Endothelial cell of umbilical vein (primary cell): ENCODE results near the gene ARMC5. TPM values are rescaled to one million over a fixed set of nuclear protein-coding genes. Genes with fewer than 3 reads are reported as not detected.

Experiments
- BruUV-seq: library from RNA; stranded (reverse); fragments of 400-500 nt; replicated peaks from 2 replicates; lab custom pipeline; 2021; lab: Mats Ljungman, UMichigan
- CTCF ChIA-PET: fragments of 300-600, 350-600 bp; sonication (Branson Sonifier 250); formaldehyde crosslinking; loops from one replicate; lab custom pipeline; 2021; ENCODE audit warnings: antibody characterized with exemption, inconsistent platforms; lab: Charles Lee
- POLR2A ChIA-PET: fragments of 300-600, 350-600 bp; sonication (Branson Sonifier 250); formaldehyde crosslinking; loops from one replicate; lab custom pipeline; 2021; ENCODE audit warnings: antibody characterized with exemption, inconsistent platforms; lab: Charles Lee
- DNase-seq: peaks from one replicate; pipeline ENCODE4 v3.0.0-alpha.2; 2011; ENCODE audit warnings: low read depth, low spot score
- FAIRE-seq: peaks from 2 replicates; lab custom pipeline; 2011; peaks lifted over from hg19 to GRCh38; lab: Jason Lieb, UNC
- H2AFZ ChIP-seq: 2 replicates; pipeline ENCODE4 v1.6.0; 2012; ENCODE audit warnings: low read depth, low read length, control low read depth, inconsistent platforms
- H3K27ac ChIP-seq: 2 replicates; pipeline ENCODE4 v1.5.1; 2011; ENCODE audit warnings: low read depth, mild to moderate bottlenecking, control low read depth, low read length, moderate library complexity; ENCODE audit not compliant: insufficient read depth
- H3K27me3 ChIP-seq, 2 experiments: 2 replicates each; pipeline versions ENCODE4 v1.6.0 to v1.6.1; 2011; ENCODE audit warnings: low read length in 2 of 2, mixed read lengths in 1 of 2; ENCODE audit not compliant: control insufficient read depth in 2 of 2, insufficient read depth in 2 of 2
- H3K36me3 ChIP-seq, 2 experiments: 2 replicates in 1 of 2; 3 replicates in 1 of 2; pipeline ENCODE4 v1.5.1; 2011; ENCODE audit warnings: low read length in 2 of 2, mild to moderate bottlenecking in 1 of 2, moderate library complexity in 1 of 2; ENCODE audit not compliant: control insufficient read depth in 2 of 2, insufficient read depth in 2 of 2; ENCODE audit errors: extremely low read depth in 1 of 2
- H3K4me1 ChIP-seq: 3 replicates; pipeline ENCODE4 v1.5.1; 2011; ENCODE audit warnings: mild to moderate bottlenecking, low read length; ENCODE audit not compliant: control insufficient read depth, insufficient read depth; ENCODE audit errors: extremely low read depth
- H3K4me2 ChIP-seq: 2 replicates; pipeline ENCODE4 v1.6.1; 2011; ENCODE audit warnings: low read length, control low read depth, mixed read lengths; ENCODE audit not compliant: insufficient read depth
- H3K4me3 ChIP-seq, 3 experiments: fragments of 200-600 bp in 1 of 3; sonication (generic), shearing (Covaris generic) in 1 of 3; replicated peaks in 1 of 3; 2 replicates each; pipeline ENCODE4 v1.5.1; 2011 to 2016; ENCODE audit warnings: control low read depth in 3 of 3, low read length in 3 of 3, mild to moderate bottlenecking in 2 of 3, inconsistent platforms in 1 of 3, low read depth in 1 of 3, moderate library complexity in 1 of 3; ENCODE audit not compliant: insufficient read depth in 1 of 3
- H3K79me2 ChIP-seq: 2 replicates; pipeline ENCODE4 v1.6.0; 2012; ENCODE audit warnings: low read length, inconsistent platforms; ENCODE audit not compliant: control insufficient read depth, insufficient read depth
- H3K9ac ChIP-seq: replicated peaks from 2 replicates; pipeline ENCODE3; 2011; ENCODE audit warnings: low read length, control low read depth; ENCODE audit not compliant: insufficient read depth; ENCODE audit errors: extremely low read depth
- H3K9me1 ChIP-seq: replicated peaks from 3 replicates; pipeline ENCODE4 v1.6.0; 2011; ENCODE audit warnings: mild to moderate bottlenecking, low read length; ENCODE audit not compliant: control insufficient read depth, insufficient read depth; ENCODE audit errors: extremely low read depth
- H3K9me3 ChIP-seq: replicated peaks from 2 replicates; pipeline ENCODE4 v1.5.1; 2012; ENCODE audit warnings: low read length, inconsistent platforms; ENCODE audit not compliant: control insufficient read depth, insufficient read depth
- H4K20me1 ChIP-seq: replicated peaks from 2 replicates; pipeline ENCODE3; 2011; ENCODE audit warnings: mild to moderate bottlenecking, low read length; ENCODE audit not compliant: control insufficient read depth, insufficient read depth; ENCODE audit errors: extremely low read depth
- CTCF ChIP-seq, 2 donors: IDR thresholded peaks; 1 replicate in 1 of 2; 2 replicates in 1 of 2; pipeline ENCODE4 v1.5.1; 2011; ENCODE audit warnings: low read length in 2 of 2, mild to moderate bottlenecking in 2 of 2, moderate library complexity in 2 of 2, control low read depth in 1 of 2, inconsistent platforms in 1 of 2, low read depth in 1 of 2; ENCODE audit not compliant: insufficient read depth in 1 of 2; ENCODE audit errors: extremely low read depth in 1 of 2
- EZH2 ChIP-seq: IDR thresholded peaks from 2 replicates; pipeline ENCODE4 v1.6.1; 2012; ENCODE audit warnings: borderline replicate concordance, low read depth, mild to moderate bottlenecking, moderate library complexity, low read length, inconsistent platforms; ENCODE audit not compliant: severe bottlenecking
- FOS ChIP-seq: IDR thresholded peaks from 2 replicates; pipeline ENCODE4 v1.6.1; 2011; ENCODE audit warnings: mild to moderate bottlenecking, low read length, moderate library complexity, borderline replicate concordance; ENCODE audit not compliant: insufficient read depth
- GATA2 ChIP-seq: IDR thresholded peaks from 2 replicates; pipeline ENCODE4 v1.7.0; 2011; ENCODE audit warnings: low read depth, mild to moderate bottlenecking, moderate library complexity, mixed read lengths, low read length; ENCODE audit not compliant: insufficient read length, insufficient read depth
- JUN ChIP-seq: IDR thresholded peaks from 2 replicates; pipeline ENCODE4 v1.6.1; 2011; ENCODE audit warnings: borderline replicate concordance, low read depth; ENCODE audit not compliant: insufficient read length, insufficient read depth
- MAX ChIP-seq: IDR thresholded peaks from 2 replicates; pipeline ENCODE4 v1.6.1; 2011; ENCODE audit not compliant: insufficient read depth, insufficient read length
- MYC ChIP-seq: IDR thresholded peaks from one replicate; pipeline ENCODE4 v1.6.1; 2011; ENCODE audit warnings: mild to moderate bottlenecking, low read depth, low read length
- POLR2A ChIP-seq: IDR thresholded peaks from 2 replicates; pipeline ENCODE4 v1.6.1; 2012; ENCODE audit warnings: low read depth, mild to moderate bottlenecking, control low read depth, low read length
- POLR2AphosphoS5 ChIP-seq: IDR thresholded peaks from 2 replicates; pipeline ENCODE4 v1.6.1; 2012; ENCODE audit warnings: low read depth, mild to moderate bottlenecking, control low read depth, low read length, moderate library complexity; ENCODE audit not compliant: insufficient read depth
- dilution Hi-C: fragments of 300-500 bp; cut with MboI; formaldehyde crosslinking; loops from one replicate; pipeline ENCODE4 v1.15.0; 2019; ENCODE audit warnings: low sequenced_read_pairs; ENCODE audit not compliant: extremely low pct_ligation_motif_present
- intact Hi-C: fragments of 100-400 bp; cut with micrococcal nuclease; formaldehyde crosslinking; loops from one replicate; pipeline ENCODE4 v1.10.0; 2022
- polyA plus RNA-seq, 4 experiments: library from polyadenylated mRNA; depleted of rRNA in 3 of 4; stranded (reverse) in 3 of 4; unstranded in 1 of 4; fragments of >200 nt; gene quantifications; 2 replicates each; pipeline versions ENCODE4 v1.2.1 to v1.2.3, GENCODE V29; 2011 to 2012; ENCODE audit warnings: missing spikeins in 1 of 4
- total RNA-seq: library from RNA; stranded (reverse); gene quantifications from 2 replicates; pipeline ENCODE4 v1.2.3, GENCODE V29; 2021

ARMC5 gene
- total and polyA plus RNA-seq, 2 donors (not counting 3 experiments of a cell fraction or from before 2014, with no cell fraction given): 17.3 to 18.8 TPM

- H3K36me3 ChIP-seq: peaks cover 0 to under 1% of the 10 kb centered on the region in 2 experiments
- no peaks in the 10 kb centered on the region for H4K20me1 ChIP-seq
- H3K4me2 ChIP-seq: peak overlapping the region; percentile 20
- H3K9ac ChIP-seq: no peak overlapping the region
- no peaks in the 10 kb centered on the region for H3K9me3 ChIP-seq
- DNase-seq (no peak), FAIRE-seq (peak; percentile 21)
- H3K27ac ChIP-seq: no peak overlapping the region
- intact Hi-C loops: no loop called here
- no peak for TF ChIP-seq MAX
- no peak for TF ChIP-seq CTCF (IDR thresholded peaks at IDR 0.05; ENCODE audit: extremely low read depth in 1 of 2, insufficient read depth in 1 of 2, low read depth in 1 of 2, low read length in 2 of 2)
- no peak for TF ChIP-seq POLR2A
- TF ChIP-seq JUN: no peak
- TF ChIP-seq MYC: no peak
- TF ChIP-seq GATA2: no peak
- no peak for TF ChIP-seq POLR2AphosphoS5
- TF ChIP-seq EZH2: no peak
- TF ChIP-seq FOS: no peak
- ChIA-PET CTCF (interaction anchor here (1.0 to 1.2 kb wide), 2 partner anchors 12 to 14 kb away, joined by 3 read pairs; no protein-coding TSS in a partner anchor), POLR2A (interaction anchor here (1.3 kb wide), 1 partner anchor 9 kb away, joined by 3 read pairs; no protein-coding TSS in a partner anchor)
- peak overlapping the region; percentile 66 for H2AFZ ChIP-seq
- H3K27me3 ChIP-seq: peaks cover 3 to 24% of the 10 kb centered on the region in 2 experiments
- no TSS peak for BruUV-seq
- H3K4me1 ChIP-seq: peaks cover 11% of the 10 kb centered on the region
- dilution Hi-C loops: no loop called here
- no peaks in the 10 kb centered on the region for H3K79me2 ChIP-seq
- no peaks in the 10 kb centered on the region for H3K9me1 ChIP-seq
- H3K4me3 ChIP-seq: peak overlapping the region in 1 of 3 experiments; percentile 35
Measured at GRCh38 chr16:31487071-31487719, 27.9 kb downstream of the ARMC5 start.
